Activated CD4-positive, alpha-beta T cell treated with anti-CD3 and anti-CD28 coated beads, Interleukin-10, Interleukin-2, amounts not matched to agents 100 ng/mL and 50 ng/mL, durations not matched to agents 16 hours and 8 hours (primary cell): ENCODE data around the gene HDDC2.

Experiments used
- DNase-seq: peaks from one replicate; pipeline ENCODE4 v3.0.0-alpha.2; 2020

Gene HDDC2, protein sequence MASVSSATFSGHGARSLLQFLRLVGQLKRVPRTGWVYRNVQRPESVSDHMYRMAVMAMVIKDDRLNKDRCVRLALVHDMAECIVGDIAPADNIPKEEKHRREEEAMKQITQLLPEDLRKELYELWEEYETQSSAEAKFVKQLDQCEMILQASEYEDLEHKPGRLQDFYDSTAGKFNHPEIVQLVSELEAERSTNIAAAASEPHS

DNA sequence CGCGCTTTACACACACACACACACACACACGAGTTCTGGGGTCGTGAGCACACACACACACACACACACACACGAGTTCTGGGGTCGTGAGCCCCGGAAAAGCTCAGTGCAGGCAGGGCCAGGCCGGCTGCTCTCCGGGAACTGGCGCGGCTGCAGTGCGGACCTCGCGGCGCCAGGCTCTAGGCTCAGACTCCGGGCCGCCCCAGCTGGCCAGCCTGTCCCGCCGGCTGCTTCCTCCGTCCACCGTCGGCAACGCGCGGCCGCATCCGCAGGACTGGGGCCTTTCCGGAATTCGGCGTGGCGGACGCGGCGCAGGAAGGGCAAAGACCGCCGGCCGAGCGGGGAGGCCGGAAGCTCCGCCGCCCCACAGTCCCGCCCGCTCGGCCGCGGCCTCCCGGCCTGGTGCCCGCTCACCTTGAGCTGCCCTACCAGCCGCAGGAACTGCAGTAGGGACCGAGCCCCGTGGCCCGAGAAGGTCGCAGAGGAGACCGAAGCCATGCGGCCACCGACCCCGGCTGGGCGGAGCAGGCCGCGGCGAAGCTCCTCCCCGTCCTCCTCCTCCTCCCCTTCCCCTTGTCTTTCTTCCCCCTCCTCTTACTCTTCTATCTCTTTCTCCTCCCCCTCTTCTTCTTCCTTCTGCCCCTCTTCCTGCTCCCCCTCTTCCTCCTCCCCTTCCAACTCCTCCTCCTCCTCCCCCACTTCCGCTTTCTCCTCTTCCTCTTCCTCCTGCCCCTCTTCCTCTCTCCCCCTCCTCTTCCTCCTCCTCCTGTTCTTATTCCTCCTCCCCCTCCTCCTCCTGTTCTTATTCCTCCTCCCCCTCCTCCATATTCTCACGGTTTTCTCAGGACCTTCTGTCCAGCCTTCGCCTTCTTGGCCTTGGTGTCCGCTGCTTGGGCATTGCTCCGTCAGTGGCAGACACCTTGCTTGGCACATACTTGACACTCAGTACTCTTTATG, at the start of gene HDDC2:
TSS of gene HDDC2 (minus strand) at position 533 of the 957 bp plus-strand sequence. CDS start at position 498, 35 bp downstream.
- peak; percentile 62 for DNase-seq

DNA sequence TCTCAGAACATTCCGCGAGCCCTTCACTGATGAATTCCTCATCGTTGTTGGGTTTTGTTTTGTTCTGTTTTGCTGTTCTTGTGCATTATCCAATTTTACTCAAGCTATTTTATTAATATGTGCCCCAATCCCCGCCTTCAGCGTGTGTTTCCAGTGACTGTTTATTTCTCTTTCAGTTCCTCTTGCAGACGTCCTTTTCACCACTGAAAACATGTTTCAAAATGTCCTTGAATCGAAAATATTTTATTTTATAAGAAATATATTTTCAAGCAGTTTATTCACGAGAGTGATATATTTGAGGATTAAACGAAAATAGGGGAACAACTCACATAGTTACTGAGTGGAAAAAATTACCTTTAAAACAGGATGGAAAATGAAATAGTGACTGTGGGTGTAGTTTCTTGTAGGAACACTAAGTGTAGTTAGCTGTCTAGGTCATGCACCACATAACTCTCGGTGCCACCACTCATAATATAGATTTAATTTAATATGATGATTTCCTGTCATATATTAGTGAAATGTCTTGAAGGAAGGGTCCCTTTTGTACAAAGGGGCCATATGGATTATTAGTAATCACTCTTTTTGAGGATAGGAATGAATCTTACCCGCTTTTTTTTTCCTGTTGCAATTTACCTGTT, 45.3 kb upstream of the HDDC2 start:
- DNase-seq, result no peak

DNA sequence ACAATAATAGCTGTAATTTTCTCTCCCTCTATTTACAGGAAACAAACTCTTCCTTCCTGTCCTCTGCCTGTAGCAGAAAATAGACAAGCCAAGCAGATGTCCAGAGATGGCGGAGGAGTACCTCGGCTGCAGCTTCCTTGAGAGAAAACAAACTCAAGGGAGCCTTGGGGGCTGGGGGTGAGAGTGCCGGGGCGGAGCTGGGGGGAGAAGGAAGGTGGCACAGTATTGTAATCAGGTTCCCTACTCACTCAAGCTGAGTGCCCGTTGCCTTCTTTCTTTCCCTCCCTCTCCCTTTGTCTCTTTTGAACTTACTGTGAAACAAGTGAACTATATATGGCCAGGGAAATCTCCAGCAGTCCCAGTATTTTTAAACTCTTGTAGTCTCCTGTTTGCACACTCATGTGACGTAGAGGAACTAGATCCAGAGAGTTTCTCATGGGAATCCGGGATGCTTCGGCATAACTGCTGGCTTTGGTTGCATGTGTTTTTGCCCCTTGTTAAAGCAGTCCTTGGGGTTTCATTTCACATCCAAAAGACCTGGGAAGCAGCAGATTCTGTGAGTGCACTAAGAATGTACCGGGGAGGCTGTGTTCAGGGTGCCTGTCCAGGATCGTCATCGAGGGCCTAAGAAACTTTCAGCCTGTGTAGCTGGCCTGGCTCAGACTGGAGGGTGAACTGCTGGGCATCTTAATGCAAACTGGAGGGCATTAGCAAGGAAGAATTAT, 44.6 kb upstream of the HDDC2 start:
- DNase-seq, result no peak

DNA sequence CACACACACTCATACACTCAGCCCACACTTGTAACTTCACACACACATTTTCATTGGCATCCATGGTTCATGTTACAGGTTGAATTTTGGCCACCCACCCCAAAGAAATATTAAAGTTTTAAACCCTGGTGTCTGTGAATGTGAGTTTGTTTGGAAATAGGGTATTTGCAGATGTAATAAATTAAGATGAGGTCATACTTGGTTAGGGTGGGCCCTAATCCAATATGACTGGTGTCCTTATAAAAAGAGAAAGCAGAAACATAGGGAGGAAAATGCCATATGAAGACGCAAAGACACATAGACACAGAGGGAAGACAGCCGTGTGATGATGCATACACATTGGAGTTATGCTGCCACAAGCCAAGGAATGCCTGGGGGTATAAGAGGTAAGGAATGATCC, 39.7 kb upstream of the HDDC2 start:
- no peak for DNase-seq

DNA sequence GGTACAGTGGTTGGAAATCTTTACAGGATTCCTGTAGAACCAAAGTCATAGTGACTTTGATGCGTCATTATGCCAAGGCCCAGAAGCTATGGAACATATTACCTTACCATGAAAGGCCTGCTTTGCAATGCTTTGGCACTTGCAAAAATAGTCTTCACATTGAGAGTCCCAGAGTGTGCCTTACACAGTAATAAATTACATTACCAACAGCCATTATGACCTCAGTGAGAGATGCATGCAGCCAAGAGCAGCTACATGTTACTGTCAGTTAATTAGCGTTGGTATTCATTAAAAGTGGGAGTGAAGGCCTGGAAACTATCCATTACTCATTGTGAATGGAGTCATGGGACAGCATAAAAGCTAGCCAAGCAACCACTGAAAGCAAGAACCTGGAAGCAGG, 39.2 kb upstream of the HDDC2 start:
- DNase-seq, result no peak

DNA sequence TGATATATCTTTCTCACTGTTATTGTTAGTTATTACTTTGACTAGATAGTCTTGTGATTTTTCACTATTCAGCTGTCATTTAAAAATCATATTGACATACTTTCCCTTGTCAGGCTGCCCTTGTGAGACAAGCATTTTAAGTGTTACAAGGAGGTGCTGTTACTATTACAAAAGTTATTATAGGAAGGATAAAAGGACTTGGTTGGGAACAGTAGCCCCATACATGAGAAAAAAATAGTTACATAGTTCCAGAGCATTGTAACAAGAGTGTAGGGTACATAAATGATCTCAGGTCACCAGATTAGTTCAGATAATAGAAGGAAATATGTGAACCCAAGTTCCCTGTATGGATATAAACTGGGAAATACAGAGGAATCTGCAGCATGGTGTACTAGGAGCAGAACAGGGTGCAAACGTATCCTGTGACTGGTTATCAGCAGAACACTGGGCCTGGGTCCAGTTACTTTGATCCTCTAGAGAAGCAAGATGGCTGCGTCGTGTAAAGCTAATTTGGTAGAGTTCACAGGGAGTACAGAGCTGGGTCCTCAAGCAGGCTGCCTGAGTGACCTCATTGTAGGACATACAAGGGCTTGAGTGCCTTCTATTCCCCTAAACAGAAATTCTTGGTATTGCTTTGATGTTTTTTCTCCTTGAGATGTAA, 38.5 kb upstream of the HDDC2 start:
- no peak for DNase-seq

DNA sequence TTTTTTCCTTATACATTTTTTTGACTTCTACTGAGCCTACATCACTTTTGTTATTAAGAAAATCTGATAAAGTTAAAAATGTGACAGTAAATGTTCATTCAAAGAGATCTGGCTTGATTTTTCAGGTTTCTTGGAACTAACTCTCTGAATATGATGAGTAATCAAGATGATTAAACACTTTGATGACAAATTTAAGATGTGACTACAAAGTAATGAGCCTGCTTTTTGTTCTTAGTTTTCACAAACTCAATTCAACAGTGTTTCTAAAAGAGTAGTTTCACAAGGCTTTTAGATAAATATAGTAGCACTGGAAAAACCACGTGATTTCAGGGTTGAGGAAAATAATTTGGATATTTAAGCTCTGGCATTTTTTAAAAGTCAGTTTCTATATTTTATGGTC, 37.9 kb upstream of the HDDC2 start:
- DNase-seq, result no peak

DNA sequence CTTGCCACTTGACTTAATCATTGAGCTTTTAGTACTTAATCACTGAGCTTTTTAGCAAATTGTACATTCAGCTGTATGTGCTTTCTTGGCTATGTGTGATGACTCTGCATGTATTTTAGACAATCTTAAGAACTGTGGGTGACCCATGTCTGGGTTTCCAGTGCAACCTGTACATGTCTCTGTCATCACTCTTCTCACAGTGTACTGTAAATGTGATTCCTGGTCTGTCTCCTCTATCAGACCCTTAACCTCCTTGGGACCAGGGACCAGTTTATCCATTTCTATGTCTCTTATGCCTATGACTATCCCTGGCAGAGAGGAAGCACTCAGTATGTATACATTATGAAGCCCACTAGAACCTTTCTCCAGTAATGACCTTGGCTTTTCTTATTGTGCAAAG, 36.6 kb upstream of the HDDC2 start:
- no peak for DNase-seq

DNA sequence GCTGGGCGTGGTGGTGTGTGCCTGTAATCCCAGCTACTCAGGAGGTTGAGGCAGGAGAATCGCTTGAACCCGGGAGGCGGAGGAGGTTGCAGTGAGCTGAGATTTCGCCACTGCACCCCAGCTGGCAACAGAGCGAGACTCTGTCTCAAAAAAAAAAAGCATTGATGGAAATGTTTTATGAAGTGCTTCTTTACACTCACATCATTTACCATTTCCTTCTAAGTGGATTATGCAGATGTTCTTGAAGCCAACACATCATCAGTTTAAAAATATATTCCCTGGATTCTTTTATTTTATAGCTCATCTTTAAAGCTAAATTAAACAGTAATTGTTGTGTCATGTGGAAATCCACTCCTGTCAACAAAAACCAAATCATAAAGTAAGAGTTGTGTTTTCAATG, 35.9 kb upstream of the HDDC2 start:
- DNase-seq, result no peak

DNA sequence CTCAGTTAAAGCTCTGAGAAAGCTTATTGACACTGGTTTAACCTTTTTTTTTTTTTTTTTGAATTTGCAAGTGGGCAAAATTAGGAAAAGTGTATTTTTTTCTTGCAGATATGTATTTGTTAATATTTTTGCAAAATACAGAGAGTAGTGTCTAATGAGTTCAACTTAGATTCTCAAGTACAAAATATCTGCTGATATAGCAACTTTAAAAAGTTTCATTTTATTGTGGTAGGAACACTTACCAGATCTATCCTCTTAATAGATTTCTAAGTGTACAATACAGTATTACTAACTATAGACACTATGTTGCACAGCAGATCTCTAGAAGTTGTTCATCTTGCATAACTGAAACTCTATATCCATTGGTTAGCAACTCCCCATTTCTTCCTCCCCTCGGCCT, 30.9 kb upstream of the HDDC2 start:
- DNase-seq, result no peak

DNA sequence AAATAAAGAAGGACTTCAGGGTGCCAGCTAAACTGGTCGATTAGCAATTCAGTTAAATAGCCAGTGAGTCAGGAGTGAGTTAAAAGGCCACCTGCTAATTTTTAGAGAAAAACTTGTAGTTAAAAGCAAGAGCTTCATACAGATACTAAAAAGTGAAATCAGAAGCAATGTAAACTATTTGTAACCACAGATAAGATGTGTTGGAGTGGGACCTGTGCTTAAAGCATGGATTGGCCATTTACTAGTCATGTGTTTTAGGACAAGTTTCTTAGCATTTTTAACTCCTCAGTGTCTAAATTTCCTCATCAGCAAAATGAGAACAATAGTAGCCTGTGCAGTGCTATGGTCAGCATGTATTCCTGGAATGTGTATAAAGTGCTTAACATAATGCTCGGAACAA, 23.8 kb upstream of the HDDC2 start:
- DNase-seq, result no peak

DNA sequence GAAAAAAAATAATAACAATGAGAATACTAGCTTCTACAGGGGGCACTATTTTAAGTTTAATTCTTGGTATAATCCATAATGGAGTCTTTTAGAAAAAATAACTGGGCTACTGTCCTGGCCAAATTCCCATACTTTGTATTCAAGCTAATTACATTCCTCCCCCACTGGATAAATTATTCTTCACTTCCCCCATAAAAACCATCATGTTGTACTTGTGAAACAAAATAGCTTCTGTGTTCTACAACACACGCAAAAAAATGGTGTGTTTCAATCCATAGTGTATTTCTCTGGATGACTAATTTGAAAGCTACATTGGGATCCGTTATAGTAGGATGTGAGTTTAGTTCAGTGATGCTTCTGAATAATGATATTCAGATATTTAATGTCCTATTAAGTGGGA, 21.6 kb upstream of the HDDC2 start:
- no peak for DNase-seq

DNA sequence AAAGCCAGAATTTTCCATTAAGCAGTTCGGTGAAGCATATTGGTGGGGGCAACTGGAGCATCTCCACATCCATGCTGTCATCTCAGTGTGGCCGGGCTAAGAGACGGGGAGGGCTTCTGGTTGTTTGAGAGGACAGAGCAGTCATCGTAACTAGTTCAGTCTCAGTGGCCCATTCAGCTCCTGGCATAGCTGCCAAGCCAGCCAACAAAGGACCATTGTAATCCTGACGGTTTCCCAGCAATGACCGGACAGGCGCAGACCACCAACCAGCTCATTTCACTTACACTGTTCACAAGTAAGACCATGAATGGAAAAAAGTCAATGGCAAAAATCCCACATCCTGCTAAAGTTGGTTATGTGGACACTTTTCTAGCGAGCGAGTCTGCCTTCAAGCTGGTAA, 14.9 kb upstream of the HDDC2 start:
- DNase-seq, result no peak

DNA sequence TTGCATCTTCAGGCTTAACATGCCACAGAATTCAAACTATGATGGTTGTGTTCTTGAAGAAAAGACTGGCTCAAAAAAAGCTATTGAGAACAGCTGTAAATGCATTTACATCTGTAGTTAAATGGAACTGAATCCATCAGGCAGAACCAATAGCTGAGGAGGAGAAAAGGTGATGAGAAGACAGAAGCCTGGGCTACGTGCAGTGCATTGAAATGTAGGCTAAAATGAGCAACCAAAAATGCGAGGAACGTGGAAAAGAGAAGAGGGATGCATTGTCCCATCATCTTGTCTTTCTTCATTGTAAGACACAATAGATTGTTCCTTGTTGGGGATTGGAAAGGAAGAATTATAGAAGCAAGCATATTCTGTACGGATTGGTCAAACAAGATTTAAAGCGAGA, 13.8 kb upstream of the HDDC2 start:
- DNase-seq, result no peak

DNA sequence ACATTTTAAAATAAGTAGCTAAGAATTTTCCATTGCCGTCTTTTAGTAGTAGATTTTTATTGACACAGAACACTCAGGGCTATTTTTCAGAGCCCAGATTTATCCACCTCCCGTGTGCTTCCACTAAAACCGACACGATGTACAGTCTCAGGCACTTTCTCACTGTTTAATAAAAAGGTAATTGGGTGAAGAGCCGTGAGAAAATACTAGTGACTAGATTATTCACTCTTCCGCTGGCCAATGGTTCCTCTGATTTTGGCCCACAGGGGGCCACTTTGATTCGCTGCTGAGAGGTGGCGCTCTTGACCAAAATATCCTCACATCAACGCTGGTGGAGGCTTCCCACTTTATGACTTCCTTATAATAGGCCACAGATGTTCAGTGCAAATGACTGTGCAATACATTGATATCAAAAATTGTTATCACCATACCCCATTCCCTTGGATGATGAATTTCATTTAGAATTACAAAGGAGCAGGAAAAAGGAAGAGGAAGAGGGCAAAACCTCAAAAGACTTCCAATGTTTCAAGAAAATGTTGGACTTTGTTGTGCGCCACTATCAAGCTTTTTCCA, 12.3 kb upstream of the HDDC2 start:
- peak; percentile 46 for DNase-seq

DNA sequence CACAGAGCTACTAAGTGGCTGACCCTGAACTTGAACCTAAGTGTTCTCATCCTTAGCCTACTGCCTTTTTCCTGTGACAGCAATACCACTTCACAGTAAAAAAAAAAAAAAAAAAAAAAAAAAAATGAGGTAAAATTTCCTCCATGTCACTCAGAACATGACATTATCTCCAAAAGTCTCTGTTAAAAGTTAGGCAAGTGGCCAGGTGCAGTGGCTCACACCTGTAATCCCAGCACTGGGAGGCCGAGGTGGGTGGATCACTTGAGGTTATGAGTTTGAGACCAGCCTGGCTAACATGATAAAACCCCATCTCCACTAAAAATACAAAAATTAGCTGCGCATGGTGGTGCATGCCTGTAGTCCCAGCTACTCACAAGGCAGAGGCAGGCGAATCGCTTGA, 11.2 kb upstream of the HDDC2 start:
- no peak for DNase-seq

DNA sequence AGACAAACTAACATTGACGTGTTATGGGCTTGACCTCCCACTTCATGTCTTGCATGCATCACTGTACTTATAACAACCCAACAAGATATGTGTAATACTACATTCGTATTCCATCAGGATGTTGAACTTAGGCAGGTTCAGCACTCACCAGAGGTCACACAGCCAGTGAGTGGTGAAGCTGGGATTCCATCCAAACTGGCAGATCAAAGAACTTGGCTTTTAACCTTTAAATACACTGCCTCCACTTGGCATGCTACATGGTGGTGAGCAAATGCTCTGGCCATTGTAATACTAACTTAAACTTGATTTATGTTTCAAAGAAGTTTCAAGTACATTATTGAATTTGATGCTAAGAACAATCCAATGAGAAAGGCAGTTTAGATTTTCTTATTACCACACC, 10.7 kb upstream of the HDDC2 start:
- no peak for DNase-seq

DNA sequence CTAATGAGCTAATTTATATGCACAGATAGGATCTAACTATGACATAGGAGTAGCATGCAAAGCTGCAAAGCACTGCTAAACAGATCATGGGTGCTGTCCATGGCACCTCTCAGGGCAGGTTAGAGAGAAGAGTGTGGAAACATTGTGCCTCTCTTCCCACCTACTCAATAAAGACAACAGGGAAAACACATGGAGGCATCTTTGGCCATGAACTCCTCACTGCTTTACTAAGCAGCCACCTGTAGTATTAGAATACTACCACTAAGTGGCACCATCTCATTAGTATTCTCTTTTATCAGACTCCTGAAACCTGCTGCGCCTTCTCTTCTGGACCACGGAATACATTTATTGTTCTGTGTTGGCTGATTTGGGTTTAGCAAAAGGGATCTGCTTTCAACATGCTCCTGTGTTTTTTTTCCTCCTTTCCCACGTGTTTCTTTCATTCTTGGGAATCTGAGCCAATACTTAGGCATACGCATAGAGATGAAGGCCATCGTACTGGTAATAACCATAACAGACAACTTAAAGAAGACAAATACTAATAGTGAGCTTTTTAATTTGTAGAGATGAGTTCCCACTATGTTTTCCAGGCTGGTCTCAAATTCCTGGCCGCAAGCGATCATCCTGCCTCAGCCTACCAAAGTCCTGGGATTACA, 9.4 kb upstream of the HDDC2 start:
- DNase-seq, result peak; percentile 61

DNA sequence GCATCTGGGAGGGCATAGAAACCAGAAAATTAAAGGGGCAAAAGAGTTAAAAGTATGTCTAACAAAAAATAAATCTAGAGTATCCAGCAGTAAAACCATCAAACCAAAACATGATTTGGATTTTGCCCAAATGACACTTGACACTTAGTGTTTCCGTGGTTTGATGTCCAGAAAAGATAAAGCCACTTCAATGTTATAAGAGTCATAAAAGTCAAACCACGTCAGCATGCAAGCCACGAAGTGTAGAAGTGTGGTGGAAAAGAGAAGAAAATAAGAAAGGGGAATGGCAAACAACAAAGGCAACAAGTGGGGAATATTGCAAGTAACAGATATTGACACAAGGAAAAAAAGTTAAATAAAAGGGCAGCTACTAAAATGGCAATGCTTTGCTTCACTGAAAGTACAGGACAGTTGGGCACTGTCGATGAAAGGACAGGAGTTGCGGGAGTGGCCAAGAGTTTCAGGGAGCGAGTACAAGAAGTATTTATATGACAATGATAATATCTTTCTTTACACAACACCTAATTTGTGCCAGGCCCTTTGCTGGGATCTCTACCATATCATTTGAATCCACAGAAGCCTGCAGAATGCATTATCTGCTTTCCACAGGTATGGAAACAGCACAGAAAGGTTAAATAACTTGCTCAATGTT, 6.3 kb upstream of the HDDC2 start:
- peak; percentile 35 for DNase-seq

DNA sequence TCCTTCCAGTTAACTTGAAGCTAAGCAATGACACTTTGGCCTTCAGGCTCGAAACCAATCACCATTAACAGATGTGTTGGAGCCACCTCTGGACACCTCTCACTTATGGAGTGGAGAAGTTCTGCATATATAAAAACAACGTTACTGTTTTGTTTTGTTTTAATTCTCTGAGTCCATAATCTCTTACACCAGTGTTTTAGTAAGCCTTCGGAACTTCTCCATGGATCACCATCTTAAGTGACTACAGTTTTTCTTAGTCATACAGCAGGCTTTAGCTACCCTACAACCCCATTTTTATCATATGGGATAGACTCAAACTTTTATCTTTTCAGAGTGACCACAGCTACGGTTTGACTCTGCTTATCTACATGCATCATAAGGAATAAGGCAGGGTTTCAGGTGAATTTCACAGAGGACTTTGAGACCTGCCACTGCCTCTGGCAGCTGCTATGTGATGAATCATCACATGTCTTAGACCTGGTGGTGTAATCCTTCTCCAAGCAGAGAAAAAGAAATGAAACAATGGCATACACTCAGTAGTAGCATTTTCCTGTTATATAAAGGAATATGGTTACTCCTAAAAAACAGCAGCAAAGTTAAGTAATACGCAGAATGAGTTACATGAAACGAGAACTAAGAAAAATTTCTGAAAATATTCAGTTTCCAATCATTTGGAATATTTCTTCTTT, 5.5 kb upstream of the HDDC2 start:
- DNase-seq, result no peak

DNA sequence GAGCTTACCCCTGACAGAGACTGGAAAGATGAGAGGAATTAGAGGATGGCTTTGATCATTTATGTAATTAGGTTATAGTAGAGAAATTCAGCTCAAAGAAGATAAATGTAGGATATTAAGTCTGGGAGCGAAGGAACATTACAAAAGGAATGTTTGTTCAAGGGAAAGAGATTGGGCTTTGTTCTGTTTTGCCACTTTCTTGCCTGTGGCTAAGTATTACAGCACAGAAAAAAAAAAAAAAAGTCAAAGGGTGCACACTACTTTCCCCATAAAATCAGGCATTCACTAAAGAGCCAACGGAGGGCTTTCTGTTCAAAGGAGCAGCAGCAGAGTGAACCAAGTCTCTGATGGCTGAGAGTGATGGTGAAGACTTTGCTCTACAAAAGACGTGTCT, 5.0 kb upstream of the HDDC2 start:
- DNase-seq, result no peak
